K562 (cell line): ENCODE measurements around the gene LIF. TPM values are rescaled to one million over a fixed set of nuclear protein-coding genes. Genes with fewer than 3 reads are reported as not detected.
A peak's percentile ranks its signal among the peaks of the same experiment; 100 is the strongest.

Source experiments
- CBX1 ChIP-seq: sonication (generic); IDR thresholded peaks from 2 replicates; pipeline ENCODE4 v1.6.1; 2016; ENCODE audit warnings: antibody characterized with exemption, low read depth, mild to moderate bottlenecking
- DNMT1 ChIP-seq: fragments of 450-650 bp; IDR thresholded peaks from 2 replicates; pipeline ENCODE4 v1.6.1; 2016; ENCODE audit warnings: antibody characterized with exemption, mild to moderate bottlenecking
- ELF2 ChIP-seq: fragments of 250-450 bp; sonication (Bioruptor Pico); IDR thresholded peaks from 2 replicates; pipeline ENCODE4 v1.5.0; 2021; ENCODE audit warnings: mild to moderate bottlenecking
- FOS ChIP-seq: IDR thresholded peaks from 3 replicates; pipeline ENCODE4 v1.6.1; 2011; ENCODE audit not compliant: insufficient read length; ENCODE audit errors: extremely low read depth
- GTF2F1 ChIP-seq: IDR thresholded peaks from 2 replicates; pipeline ENCODE4 v1.6.1; 2011; ENCODE audit warnings: low read depth, low read length, improper control_type of control experiment
- KLF1 ChIP-seq: fragments of 450-650 bp; IDR thresholded peaks from 2 replicates; pipeline ENCODE4 v1.6.1; 2016; ENCODE audit warnings: missing genetic modification characterization, missing compliant biosample characterization
- NR4A1 ChIP-seq, 2 experiments: fragments of 250-450 bp in 1 of 2; fragments of 450-650 bp in 1 of 2; sonication (Bioruptor Pico) in 1 of 2; IDR thresholded peaks; 2 replicates each; pipeline versions ENCODE4 v1.4.0 to v1.6.1; 2016 to 2020; ENCODE audit warnings: mild to moderate bottlenecking in 2 of 2, missing compliant biosample characterization in 1 of 2, missing genetic modification characterization in 1 of 2, moderate library complexity in 1 of 2
- PBX2 ChIP-seq, 2 experiments: IDR thresholded peaks in 1 of 2; conservative IDR thresholded peaks in 1 of 2; 2 replicates each; pipeline ENCODE4 v1.6.1; 2016; ENCODE audit warnings: low read depth in 2 of 2, mild to moderate bottlenecking in 1 of 2, missing compliant biosample characterization in 1 of 2, missing genetic modification characterization in 1 of 2, moderate library complexity in 1 of 2
- RAD51 ChIP-seq: fragments of 450-650 bp; IDR thresholded peaks from 2 replicates; pipeline ENCODE4 v1.7.1; 2016; ENCODE audit warnings: low read depth, mild to moderate bottlenecking, borderline replicate concordance
- RFX1 ChIP-seq: fragments of 450-650 bp; IDR thresholded peaks from 2 replicates; pipeline ENCODE4 v1.6.1; 2016; ENCODE audit warnings: mild to moderate bottlenecking, moderate library complexity
- RFX7 ChIP-seq: fragments of 250-450 bp; sonication (Bioruptor Pico); IDR thresholded peaks from 2 replicates; pipeline ENCODE4 v1.5.1; 2021; ENCODE audit warnings: mild to moderate bottlenecking
- TEAD4 ChIP-seq, 2 experiments: sonication (generic) in 1 of 2; formaldehyde crosslinking in 1 of 2; IDR thresholded peaks; 2 replicates each; pipeline versions ENCODE4 v1.6.1 to v1.8.0; 2012 to 2022; ENCODE audit warnings: borderline replicate concordance in 1 of 2, inconsistent platforms in 1 of 2, low read length in 1 of 2, mild to moderate bottlenecking in 1 of 2, missing genetic modification reagents in 1 of 2
- TGIF2 ChIP-seq: sonication (generic); formaldehyde crosslinking; IDR thresholded peaks from 2 replicates; pipeline ENCODE4 v1.8.1; 2022; ENCODE audit warnings: mild to moderate bottlenecking, missing genetic modification reagents, moderate library complexity
- ZBTB12 ChIP-seq: fragments of 250-450 bp; sonication (Bioruptor Pico); IDR thresholded peaks from 2 replicates; pipeline ENCODE4 v1.4.0; 2020
- ZEB2 ChIP-seq: fragments of 450-650 bp; IDR thresholded peaks from 2 replicates; pipeline ENCODE4 v1.6.1; 2016
- ZNF277 ChIP-seq: fragments of 250-450 bp; sonication (Bioruptor Pico); IDR thresholded peaks from 2 replicates; pipeline ENCODE4 v1.8.0; 2022; ENCODE audit warnings: inconsistent platforms, mild to moderate bottlenecking, moderate library complexity, borderline replicate concordance
- ZNF445 ChIP-seq: fragments of 250-450 bp; sonication (Bioruptor Pico); IDR thresholded peaks from 2 replicates; pipeline ENCODE4 v1.4.0; 2020; ENCODE audit warnings: low read depth, mild to moderate bottlenecking, moderate library complexity
- polyA plus RNA-seq, 8 experiments: library from polyadenylated mRNA; depleted of rRNA in 4 of 8; stranded (reverse) in 5 of 8; unstranded in 3 of 8; fragments of >200 nt; fragmentation: Nextera tagmentation in 2 of 8; fragmentation: Illumina TruSeq in 1 of 8; extraction: Ambion mirVana in 2 of 8; extraction: Trizol in 1 of 8; gene quantifications; 2 replicates each; pipeline versions ENCODE4 v1.2.1 to v1.2.3, GENCODE V29; 2011 to 2014; ENCODE audit warnings: inconsistent platforms in 1 of 8, missing spikeins in 1 of 8
- total RNA-seq, 7 experiments: library from RNA; depleted of rRNA in 6 of 7; stranded (reverse); fragments of >200 nt in 6 of 7; fragmentation: Illumina TruSeq in 2 of 7; extraction: Trizol in 2 of 7; gene quantifications; 2 replicates each; pipeline versions ENCODE4 v1.2.1 to v1.2.3, GENCODE V29; 2011 to 2021; ENCODE audit warnings: low replicate concordance in 1 of 7
- TF ChIP-seq, protein P1 (sequence below): fragments of 250-450 bp; sonication (Bioruptor Pico); IDR thresholded peaks from 2 replicates; pipeline ENCODE4 v1.4.0; 2020; ENCODE audit warnings: mild to moderate bottlenecking
- TF ChIP-seq, protein P2 (sequence below): fragments of 450-650 bp; formaldehyde crosslinking; IDR thresholded peaks from 2 replicates; pipeline ENCODE4 v1.4.0; 2022; ENCODE audit warnings: missing genetic modification characterization

LIF gene
- total and polyA plus RNA-seq, 9 of the 15 experiments (the other 6 are each of a cell fraction or from before 2014, with no cell fraction given) = 0.05 to 0.39 (median 0.18) TPM; not detected in 3

- TF ChIP-seq RFX7 (CRISPR knock-in tag) = no peak
- no peak for TF ChIP-seq NR4A1 (CRISPR knock-in tag; IDR thresholded peaks at IDR 0.05)
- TF ChIP-seq NR4A1 (tag; IDR thresholded peaks at IDR 0.05) = no peak
- TF ChIP-seq ZBTB12 (CRISPR knock-in tag) = no peak
- TF ChIP-seq TGIF2 (CRISPR knock-in tag) = no peak
- no peak for TF ChIP-seq TEAD4 (IDR thresholded peaks at IDR 0.05; ENCODE audit: low read length)
- TF ChIP-seq TEAD4 (CRISPR knock-in tag; IDR thresholded peaks at IDR 0.05; ENCODE audit: borderline replicate concordance) = no peak
- TF ChIP-seq, protein P1, sequence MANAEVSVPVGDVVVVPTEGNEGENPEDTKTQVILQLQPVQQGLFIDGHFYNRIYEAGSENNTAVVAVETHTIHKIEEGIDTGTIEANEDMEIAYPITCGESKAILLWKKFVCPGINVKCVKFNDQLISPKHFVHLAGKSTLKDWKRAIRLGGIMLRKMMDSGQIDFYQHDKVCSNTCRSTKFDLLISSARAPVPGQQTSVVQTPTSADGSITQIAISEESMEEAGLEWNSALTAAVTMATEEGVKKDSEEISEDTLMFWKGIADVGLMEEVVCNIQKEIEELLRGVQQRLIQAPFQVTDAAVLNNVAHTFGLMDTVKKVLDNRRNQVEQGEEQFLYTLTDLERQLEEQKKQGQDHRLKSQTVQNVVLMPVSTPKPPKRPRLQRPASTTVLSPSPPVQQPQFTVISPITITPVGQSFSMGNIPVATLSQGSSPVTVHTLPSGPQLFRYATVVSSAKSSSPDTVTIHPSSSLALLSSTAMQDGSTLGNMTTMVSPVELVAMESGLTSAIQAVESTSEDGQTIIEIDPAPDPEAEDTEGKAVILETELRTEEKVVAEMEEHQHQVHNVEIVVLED (CRISPR knock-in tag) = no peak
- TF ChIP-seq RAD51 = no peak
- TF ChIP-seq ELF2 = no peak
- TF ChIP-seq CBX1 = no peak
- TF ChIP-seq, protein P2, sequence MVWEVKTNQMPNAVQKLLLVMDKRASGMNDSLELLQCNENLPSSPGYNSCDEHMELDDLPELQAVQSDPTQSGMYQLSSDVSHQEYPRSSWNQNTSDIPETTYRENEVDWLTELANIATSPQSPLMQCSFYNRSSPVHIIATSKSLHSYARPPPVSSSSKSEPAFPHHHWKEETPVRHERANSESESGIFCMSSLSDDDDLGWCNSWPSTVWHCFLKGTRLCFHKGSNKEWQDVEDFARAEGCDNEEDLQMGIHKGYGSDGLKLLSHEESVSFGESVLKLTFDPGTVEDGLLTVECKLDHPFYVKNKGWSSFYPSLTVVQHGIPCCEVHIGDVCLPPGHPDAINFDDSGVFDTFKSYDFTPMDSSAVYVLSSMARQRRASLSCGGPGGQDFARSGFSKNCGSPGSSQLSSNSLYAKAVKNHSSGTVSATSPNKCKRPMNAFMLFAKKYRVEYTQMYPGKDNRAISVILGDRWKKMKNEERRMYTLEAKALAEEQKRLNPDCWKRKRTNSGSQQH (CRISPR knock-in tag) = no peak
- no peak for TF ChIP-seq FOS
- TF ChIP-seq GTF2F1 = no peak
- no peak for TF ChIP-seq DNMT1
- TF ChIP-seq ZNF277 (CRISPR knock-in tag) = no peak
- no peak for TF ChIP-seq KLF1
- 0 out of 2 replicates have a peak, but pooled peaks have one; percentile 11 for TF ChIP-seq RFX1
- TF ChIP-seq ZNF445 = no peak
- TF ChIP-seq ZEB2 = no peak
- TF ChIP-seq PBX2 (CRISPR knock-in tag; IDR thresholded peaks at IDR 0.05; ENCODE audit: low read depth) = no peak
- peak; percentile 74 for TF ChIP-seq PBX2 (tag; conservative IDR thresholded peaks at IDR 0.05; ENCODE audit: low read depth)
Observed at GRCh38 chr22:30196141-30196879, 50.2 kb downstream of the LIF start (continued).
